HPDE6-E6E7 (cell line): ENCODE data around the gene GPR18.

Experiments used
- DNase-seq: peaks from one replicate; pipeline ENCODE4 v3.0.0; 2011; ENCODE audit warnings: missing footprints; ENCODE audit errors: extremely low spot score

The GPR18 gene

DNA sequence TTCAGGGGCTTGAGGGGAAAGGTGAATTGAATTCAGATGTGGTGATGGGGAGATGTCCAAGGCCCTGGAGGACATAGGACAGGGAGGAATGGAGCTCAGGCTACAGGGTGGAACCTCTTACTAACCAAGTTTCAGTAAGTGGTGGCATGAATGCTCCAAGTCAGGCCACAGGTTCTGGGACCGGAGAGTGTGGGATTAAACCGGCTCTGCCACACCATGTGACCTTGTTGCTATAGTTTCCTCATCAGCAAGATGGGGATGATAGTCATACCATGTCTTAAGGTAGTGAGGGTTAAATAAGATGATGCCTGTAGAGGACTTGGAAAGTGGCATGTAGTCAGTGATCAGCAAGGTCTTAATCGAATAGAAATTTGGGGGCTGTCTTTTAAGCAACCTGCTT, 32.7 kb upstream of the GPR18 start:
- DNase-seq, result no peak

DNA sequence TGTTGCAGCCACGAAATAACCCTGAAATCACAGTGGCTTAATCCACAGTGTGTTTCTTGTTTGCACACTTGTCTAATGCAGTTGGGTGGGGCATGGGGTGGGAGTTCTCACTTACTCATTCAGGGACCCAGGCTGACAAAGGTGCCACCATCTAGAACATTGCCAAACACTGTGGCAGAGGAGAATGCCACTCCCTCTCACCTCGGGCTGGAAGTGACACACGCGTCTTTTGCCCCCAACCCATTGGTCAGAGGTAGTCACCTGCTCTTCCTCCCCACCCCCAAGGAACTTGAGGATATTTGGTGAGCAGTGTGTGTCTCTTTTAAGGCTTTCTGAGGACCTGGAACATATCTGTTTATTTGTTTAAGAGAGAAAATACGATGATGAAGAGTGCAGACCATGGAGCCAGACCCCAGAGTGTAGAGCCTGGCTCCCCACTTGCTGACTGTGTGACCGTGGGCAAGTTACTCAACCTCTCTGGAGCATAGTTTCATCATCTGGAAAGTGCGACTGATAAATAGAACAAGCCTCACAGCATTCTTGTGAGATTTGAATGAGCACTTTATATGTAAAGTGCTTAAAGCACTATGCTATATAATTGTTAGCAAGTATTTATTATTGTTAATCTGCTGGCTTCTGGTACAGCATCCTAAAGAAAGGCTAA, 31.6 kb upstream of the GPR18 start:
- DNase-seq, result no peak

DNA sequence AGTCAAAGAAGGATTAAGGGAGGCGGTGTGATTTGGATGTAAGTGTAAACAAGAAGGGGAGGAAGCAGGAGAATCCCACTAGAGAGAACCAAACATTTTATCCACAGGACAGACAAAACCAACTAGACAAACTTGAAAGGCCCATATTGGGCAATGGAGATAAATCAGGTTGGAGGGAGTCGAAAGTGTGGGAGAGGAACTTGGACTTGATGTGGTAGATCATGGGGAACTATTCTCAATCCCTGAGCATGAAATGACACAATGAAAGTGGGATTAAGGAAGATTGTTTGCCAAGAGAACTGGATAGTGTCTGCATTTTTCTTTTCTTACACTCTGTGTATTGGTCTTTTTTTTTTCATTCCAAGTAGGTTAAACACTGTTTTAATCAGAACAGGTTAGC, 31.1 kb upstream of the GPR18 start:
- no peak for DNase-seq

DNA sequence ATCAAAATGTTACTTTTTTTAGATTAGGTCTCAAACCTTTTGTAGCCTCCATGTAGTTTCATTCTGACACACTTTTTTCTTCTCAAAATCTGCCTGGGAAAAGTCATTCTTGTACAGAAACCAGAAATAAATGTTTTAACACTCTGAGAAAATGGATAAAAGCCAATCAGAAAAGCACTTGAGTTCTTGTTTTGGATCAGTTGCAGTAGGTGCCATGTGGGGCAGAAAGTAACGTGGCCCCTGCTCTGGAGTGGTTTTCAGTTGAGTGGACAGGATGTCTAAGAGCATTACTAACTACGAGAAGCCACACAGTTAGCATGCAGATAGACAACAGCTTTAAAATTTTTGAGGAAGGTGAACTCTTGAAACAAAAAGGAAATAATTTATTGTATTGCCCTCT, 29.9 kb upstream of the GPR18 start:
- DNase-seq, result no peak

DNA sequence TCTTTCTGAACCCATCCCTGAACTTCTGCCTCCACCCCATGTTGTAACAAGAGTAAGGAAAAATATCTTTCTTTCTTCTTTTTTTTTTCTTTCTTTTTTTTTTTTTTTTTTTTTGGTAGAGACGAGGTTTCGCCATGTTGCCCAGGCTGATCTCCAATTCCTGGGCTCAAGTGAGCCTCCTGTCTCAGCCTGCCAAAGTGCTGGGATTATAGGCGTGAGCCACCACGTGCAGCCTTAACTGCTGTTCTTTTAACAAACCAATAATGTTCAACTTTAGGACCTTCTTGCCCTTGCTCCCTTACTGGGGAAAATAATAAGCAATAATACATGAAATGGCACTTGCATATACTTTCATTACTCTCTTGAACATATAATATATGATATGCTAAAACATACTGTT, 29.4 kb upstream of the GPR18 start:
- DNase-seq, result no peak

DNA sequence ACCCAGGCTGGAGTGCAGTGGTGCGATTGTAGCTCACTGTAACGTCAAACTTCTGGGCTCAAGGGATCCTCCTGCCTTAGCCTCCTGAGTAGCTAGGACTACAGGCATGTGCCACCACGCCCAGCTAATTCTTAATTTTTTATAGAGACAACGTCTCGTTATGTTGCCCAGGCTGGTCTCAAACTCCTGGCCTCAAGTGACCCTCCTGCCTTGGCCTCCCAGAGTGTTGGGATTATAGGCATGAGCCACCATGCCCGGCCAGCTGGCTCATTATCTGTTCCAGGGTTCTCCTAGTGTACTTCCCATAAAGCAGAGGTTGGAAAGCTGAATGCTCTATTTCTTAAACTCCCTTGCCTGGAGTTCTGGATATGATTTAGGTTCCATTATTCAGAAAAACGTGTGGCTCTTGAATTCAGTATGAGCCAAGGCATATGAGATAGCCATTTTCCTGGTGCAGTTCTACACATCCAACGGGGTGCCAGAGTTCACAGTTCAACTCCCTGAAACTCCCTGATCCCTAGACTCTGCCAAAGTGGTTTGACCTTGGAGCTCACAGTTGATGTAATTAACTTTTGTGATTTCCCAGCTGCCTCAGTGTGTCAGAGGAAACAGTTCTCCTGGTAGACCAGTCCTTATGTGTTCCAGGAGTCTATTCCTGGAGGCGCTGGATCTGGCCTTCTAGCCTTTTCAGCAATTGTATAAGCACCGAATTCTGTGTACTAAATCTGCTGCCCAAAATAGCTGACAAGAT, 27.4 kb upstream of the GPR18 start:
- no peak for DNase-seq

DNA sequence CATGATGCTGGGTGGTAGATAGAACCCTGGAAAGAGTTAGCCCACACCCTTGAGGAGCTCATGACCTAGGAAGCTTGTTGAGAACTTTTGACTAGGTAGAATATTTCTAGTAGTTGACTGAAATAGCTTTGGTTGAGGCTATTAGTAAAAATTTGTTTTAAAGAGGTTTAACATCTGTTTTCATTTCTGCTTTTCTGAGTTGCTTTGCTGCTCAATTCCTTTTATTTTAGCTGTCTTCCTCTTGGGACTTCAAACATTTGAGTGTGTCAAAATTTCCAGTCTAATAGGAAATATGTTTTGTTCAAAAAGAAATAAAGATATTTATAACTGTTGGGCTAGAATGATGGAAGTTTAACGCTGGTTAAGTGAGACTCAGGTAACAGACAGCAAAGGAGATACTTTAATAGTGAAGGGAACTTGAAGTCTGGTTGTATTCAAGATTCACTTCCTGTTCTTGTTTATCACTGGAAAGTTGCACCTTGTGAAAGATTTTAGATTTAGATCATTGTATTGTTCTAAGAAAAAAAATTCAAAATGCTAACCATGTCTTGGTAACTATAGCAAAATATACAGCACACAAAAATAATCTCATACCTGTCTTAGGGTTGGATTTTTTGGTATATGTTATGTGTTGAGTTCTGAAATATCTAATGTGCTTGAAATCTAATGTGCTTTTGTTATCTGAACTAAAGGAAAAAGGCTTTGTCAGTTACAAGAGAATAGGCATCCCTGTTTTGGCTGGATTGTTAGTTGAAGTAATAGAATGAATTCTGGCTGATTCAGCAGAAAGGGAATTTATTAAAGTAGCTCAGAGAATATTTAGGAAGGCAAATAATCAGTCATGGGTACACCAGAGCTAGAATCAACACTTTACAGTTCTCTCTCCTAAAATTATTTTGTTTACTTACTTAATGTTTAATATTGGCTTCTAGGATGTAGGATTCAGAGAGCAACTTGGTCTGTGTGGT, 24.4 kb upstream of the GPR18 start:
- no peak for DNase-seq

DNA sequence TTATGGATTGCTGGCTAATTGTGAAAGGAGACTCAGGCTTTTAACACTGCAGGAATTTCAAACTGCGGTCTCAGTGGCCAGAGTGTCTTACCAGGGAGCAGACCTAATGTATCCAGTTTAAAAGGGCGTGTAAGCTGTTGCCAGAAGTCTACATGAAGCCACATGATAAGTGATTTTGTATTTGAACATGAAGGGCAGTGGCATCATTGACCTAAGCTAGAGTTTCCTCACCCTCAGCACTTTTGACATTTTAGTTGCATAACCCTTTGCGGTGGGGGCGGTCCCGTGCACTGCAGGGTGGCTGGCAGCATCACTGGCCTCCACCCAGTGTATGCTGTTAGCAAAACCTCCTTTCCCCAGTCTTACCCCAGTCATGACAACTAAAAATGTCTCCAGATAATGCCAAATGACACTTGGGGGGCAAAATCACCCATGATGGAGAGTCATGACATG, 23.7 kb upstream of the GPR18 start:
- DNase-seq, result no peak

DNA sequence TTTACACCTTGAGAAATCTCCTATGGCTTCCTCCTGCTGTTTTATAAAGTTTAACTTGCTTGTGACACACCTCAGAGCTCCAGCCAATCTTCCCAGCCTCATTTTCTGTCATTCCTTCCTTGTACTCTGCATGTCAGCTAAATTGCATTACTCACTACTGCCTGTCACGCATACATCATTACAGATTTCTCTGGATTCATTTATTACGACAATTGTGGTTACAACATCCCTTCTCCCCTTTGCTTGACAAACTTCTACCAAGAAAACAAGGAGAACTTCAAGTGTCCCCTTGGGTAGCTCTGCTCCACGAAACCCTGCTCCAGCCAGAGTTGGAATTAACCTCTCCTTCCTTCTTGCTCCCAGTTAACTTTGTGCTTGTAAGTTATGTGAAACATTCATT, 22.0 kb upstream of the GPR18 start:
- no peak for DNase-seq

DNA sequence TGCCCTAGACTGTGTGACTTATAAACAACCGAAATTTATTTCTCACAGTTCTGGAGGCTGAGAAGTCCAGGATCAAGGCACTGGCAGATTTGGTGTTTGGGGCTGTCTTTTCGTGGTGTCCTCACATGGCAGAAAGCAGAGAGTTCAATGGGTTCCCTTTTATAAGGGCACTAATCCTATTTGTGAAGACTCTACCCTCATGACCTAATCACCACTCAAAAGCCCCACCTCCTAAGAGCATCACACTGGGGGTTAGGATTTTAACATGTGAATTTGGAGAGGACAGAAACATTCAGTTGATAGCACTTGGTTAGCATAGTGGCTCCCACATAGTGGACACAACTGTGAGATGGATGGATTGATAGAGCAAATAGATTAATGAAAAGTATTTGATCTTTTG, 21.5 kb upstream of the GPR18 start:
- DNase-seq, result no peak

DNA sequence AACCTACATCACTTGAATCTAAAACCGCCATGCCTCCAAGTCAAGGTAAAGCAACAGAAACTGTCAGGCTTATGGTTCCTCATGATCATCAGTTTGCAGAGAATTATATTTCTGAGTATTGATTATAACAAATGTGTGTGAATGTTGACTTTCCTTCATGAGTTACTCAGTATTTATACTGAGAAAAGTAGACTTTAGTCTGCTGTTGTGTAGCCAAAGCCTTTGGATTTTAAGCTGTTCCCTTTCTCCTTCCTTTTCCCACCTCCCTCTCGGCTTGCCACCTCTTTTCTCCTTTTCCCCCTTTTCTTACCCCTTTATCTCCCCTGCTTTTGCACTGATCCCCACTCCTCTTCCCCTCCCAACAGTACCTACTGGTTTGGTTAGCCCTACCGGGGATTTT, 20.7 kb upstream of the GPR18 start:
- DNase-seq, result no peak

DNA sequence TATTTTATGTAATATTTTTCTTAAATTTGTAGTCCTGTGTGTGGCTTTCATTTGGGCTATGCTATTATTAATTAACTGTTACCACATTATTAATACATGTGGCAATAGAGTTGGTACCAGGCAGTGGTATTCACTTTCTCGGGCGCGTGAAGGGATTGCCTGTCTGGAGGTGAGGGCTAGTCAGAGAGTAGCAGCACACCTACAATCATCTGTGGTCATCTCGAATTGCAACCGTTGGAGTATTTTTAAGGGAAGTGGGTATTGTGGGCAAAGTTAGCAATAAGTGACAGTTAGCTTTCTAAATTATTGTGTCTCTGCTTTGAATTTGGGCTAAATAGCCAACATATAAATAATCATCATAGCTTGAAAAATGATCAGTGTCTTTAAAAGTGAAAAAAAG, 20.0 kb upstream of the GPR18 start:
- DNase-seq, result no peak

DNA sequence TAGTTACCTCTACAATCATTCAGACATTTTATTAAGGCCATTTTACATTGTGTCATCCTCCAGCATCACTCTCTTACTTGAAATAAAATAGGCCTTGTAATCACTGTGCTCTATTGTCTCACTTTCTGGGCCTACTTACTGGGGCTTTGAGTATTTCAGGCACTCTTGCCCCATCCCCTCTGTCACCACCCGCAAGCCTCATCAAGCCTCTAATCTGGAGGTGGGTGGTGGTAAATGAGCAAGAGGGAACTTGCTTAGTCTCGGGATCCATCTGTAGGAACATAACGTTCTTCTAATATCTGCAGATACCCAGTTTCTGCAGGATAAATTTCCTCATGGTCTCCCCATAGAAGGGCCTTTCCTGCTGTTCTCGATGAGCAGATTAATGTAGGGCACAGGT, 19.4 kb upstream of the GPR18 start:
- no peak for DNase-seq

DNA sequence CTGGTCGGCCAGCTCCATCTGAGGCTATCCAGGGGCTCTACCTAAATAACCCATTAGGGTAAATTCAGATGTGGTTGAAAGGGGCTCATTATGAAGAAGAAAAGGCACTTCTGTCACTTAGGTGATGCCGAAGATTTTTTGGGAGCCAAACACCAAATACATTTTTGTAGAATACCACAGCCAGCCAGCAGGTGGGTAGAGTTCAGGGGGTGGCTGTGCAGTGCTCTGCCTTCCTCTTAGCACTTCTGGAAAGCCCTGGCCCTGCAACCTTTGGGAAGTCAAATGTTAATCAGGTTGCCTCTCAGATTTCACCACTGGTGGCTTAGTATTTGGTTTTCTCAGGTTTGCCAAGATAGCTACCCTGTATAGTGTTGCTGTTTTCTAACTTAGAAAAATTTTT, 18.5 kb upstream of the GPR18 start:
- no peak for DNase-seq

DNA sequence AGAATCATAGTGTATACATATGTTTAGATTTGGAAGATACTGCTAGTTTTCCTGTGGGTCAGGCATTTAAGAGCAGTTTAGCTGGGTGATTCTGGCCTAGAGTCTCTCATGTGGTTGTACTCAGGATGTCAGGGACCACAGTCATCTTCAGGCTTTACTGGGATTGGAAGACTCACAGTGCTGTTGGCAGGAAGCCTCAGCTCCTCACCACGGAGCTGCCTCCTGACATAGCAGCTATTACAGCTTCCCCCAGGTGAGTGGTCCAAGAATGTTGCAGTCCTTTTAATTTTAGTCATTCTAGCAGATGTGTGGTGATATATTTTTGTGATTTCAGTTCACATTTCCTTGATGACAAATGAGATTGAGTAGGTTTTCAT, 16.9 kb upstream of the GPR18 start:
- no peak for DNase-seq

DNA sequence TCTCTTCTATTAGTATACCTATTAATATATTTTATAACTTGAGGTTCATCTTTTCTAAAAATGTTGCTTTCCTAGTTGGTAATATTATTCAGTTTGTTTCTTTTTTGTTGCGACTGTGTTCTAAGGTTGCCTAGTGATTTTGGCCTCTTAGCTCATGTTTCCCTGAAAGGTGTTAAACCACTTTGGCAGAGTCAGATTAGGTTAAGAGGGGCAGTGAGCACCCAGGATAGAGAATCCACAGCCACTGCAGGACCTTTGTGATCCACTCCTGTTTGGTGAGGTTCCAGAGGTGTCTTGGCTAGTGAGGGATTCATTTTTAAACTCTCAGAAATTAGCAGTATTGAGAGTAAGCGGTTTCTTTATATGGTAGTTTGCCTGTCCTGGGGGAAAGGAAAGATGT, 14.9 kb upstream of the GPR18 start:
- DNase-seq, result no peak

DNA sequence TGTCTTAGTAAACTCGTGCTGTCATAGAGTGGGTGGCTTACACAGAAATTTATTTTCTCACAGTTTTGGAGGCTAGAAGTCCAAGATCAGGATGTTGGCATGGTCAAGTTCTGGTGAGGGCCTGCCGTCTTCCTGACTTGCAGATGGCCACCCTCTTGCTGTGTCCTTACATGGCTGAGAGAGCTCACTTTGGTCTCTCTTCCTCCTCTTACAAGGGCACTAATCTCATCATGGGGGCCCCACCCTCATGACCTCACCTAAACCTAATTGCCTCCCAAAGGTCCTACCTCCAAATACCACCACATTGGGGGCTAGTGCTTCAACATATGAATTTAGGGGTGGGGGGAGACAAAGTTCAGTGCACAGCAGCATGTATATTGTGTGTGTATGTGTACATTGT, 14.3 kb upstream of the GPR18 start:
- no peak for DNase-seq

DNA sequence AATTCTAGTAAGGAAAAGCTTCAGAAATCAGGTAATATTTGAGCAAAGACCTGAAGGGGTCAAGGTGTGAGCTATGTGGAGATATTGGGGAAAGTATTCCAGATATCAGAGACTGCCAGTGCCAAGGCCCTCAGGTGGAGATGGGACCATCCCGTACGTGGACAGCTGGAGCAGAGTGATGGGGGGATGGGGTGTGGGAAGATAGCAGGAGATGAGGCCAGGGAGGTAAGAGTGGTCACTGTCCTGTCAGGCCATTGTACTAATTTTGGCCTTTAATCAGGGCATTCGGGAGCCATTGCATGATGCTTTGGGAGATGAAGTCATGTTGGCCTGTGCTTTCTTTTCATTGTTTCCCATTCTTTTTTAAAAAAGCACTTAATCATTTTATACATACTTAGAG, 13.1 kb upstream of the GPR18 start:
- DNase-seq, result no peak

DNA sequence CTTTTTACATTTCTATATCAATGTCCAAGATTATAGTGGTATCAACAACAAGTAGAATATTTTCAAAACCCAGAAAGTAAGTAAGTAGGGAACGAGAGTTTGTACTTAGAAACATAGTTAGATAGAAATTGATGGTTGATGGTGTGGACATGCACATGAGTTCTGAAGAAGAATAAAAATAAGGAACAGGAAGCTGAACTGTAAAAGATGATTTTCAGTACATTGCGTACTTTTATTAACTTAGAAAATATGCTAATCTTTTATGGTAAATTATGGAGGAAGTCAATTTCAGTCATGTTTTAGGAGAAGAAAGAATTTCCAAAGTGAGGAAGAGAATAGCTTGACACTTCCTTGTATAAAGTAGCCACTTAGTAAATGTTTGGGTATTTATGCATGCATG, 12.3 kb upstream of the GPR18 start:
- no peak for DNase-seq

DNA sequence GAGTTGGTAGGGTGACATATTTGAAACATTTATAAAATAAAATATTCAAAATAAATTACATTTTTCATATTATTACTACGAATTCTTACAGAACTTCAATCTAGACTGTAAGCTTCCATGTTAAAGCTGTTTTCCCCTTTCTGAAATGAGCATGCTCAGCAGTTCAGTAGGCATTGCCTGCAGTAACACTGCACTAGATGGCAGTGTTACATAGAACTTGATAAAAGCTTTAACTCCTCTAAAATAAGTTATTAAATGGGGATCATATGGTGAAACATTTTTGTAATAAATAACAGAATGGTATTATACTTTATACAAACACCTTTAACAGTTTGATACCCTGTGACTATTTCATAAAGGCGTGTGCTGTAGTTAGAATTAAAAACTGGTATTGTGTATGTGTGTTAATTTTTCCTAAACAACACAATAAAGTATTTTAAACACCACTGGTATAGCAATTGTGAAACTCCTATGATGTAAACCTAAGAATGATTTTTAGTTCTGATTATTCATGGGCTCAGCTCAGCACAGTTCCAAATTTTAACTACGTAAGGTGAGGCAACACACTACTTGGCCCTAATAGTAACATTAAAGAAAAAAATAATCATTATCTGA, 11.6 kb upstream of the GPR18 start:
- DNase-seq, result no peak

DNA sequence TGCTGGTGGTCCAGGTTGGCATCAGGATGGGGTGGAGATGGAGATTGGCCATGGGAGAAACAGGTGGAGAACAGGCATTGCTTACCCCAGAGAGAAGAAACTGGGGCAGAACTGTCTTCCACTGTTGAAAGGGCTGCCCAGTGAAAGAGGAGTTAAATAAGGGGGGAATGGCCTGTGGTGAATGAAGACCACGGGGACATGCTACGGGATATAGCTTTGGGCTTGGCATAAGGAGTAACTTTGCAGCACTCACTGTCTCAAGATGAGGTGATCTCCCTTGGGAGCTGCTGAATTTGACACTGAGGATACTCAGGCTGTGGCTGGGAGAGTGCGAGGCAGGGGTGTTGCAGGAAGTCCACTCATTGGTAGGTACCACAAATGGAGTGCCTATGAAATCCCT, 10.6 kb upstream of the GPR18 start:
- DNase-seq, result no peak

DNA sequence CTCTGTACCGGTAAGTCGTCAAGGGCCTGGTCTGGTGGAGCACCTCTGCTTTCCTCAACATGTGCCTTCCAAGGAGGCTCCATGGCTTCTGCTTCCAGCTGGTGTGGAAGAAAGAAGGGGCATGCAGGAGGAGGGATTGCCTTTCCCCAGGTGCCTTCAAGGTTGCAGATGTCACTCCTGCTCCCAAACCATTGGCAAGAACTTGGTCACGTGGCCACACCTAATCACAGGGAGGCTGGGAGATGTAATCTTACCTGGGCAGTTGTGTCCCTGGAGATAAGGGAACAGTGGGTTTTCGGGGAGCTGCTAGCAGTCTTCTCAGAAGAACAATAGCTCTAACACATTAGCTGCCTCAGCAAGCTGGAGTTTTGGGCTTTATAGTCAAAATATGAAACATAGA, 9.7 kb upstream of the GPR18 start:
- DNase-seq, result no peak
